OCI-LY1 (cell line): ENCODE measurements around the gene GNAS.

Source experiments
- EZH2 ChIP-seq: fragments of 200-600 bp; sonication (generic), shearing (Covaris generic); IDR thresholded peaks from 2 replicates; pipeline ENCODE4 v1.8.0; 2017; ENCODE audit warnings: borderline replicate concordance, mixed run types, mild to moderate bottlenecking, antibody characterized with exemption, low read length, moderate library complexity, mixed read lengths
- TF ChIP-seq, protein P1 (sequence below): fragments of 200-600 bp; sonication (generic), shearing (Covaris generic); IDR thresholded peaks from 2 replicates; pipeline ENCODE4 v1.5.1; 2017; ENCODE audit warnings: mild to moderate bottlenecking, antibody characterized with exemption, low read length, moderate library complexity, mixed read lengths

DNA sequence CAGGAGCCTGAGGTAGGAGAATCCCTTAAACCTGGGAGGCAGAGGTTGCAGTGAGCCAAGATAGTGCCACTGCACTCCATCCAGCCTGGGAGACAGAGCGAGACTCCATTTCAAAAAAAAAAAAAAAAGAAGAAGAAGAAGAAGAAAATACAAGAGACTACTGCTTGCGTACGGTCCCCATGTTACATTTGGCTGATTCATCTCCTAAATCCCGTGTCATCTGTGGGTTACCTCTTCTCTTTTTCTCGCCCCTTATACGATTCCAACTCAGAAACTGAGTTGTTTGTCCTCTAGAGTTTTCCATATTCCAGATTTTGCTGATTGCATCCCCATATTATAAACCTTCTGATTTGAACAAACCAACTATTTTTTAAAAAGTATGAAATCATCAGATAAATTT lies 66.1 kb downstream of the GNAS start:
- TF ChIP-seq, protein P1, sequence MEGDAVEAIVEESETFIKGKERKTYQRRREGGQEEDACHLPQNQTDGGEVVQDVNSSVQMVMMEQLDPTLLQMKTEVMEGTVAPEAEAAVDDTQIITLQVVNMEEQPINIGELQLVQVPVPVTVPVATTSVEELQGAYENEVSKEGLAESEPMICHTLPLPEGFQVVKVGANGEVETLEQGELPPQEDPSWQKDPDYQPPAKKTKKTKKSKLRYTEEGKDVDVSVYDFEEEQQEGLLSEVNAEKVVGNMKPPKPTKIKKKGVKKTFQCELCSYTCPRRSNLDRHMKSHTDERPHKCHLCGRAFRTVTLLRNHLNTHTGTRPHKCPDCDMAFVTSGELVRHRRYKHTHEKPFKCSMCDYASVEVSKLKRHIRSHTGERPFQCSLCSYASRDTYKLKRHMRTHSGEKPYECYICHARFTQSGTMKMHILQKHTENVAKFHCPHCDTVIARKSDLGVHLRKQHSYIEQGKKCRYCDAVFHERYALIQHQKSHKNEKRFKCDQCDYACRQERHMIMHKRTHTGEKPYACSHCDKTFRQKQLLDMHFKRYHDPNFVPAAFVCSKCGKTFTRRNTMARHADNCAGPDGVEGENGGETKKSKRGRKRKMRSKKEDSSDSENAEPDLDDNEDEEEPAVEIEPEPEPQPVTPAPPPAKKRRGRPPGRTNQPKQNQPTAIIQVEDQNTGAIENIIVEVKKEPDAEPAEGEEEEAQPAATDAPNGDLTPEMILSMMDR = no peak
- no peak for TF ChIP-seq EZH2
